COLO829 (cell line): Measurements from ENCODE around the gene C18orf32.
"Not testable (repeated sequence)": the region's sequence is repeated elsewhere in the genome, so short reads cannot be mapped to it uniquely, and the experiment has no call there.

Experiments used
- DNase-seq: peaks from one replicate; pipeline ENCODE4 v3.0.0; 2012; ENCODE audit warnings: low spot score

Gene C18orf32

GRCh38 chr18:49467599-49467998, 19.4 kb downstream of the C18orf32 start:
- DNase-seq, result no peak

GRCh38 chr18:49467019-49467563, 19.9 kb downstream of the C18orf32 start:
- DNase-seq, result no peak

- DNase-seq, result no peak
Measured at GRCh38 chr18:49464718-49465598, 22.1 kb downstream of the C18orf32 start.

GRCh38 chr18:49461602-49461977, 25.4 kb downstream of the C18orf32 start:
- DNase-seq, result no peak

- no peak for DNase-seq
Measured at GRCh38 chr18:49460976-49461601, 25.9 kb downstream of the C18orf32 start.

- DNase-seq, result no peak
Measured at GRCh38 chr18:49459404-49460171, 27.4 kb downstream of the C18orf32 start.

GRCh38 chr18:49457616-49458015, 29.4 kb downstream of the C18orf32 start:
- DNase-seq, result no peak

GRCh38 chr18:49456794-49457193, 30.2 kb downstream of the C18orf32 start:
- DNase-seq, result no peak

GRCh38 chr18:49452534-49452933, 34.5 kb downstream of the C18orf32 start:
- not testable (repeated sequence) for DNase-seq

GRCh38 chr18:49447810-49448745, 39.0 kb downstream of the C18orf32 start:
- no peak for DNase-seq

GRCh38 chr18:49446481-49446880, 40.6 kb downstream of the C18orf32 start:
- DNase-seq, result no peak

GRCh38 chr18:49444581-49444980, 42.5 kb downstream of the C18orf32 start:
- DNase-seq, result no peak

- no peak for DNase-seq
Measured at GRCh38 chr18:49443837-49444236, 43.2 kb downstream of the C18orf32 start.

GRCh38 chr18:49441338-49441938, 45.6 kb downstream of the C18orf32 start:
- no peak for DNase-seq

- no peak for DNase-seq
Measured at GRCh38 chr18:49435170-49435569, 51.9 kb downstream of the C18orf32 start.

- no peak for DNase-seq
Measured at GRCh38 chr18:49432602-49433001, 54.4 kb downstream of the C18orf32 start.

GRCh38 chr18:49431165-49431962, 55.7 kb downstream of the C18orf32 start:
- no peak for DNase-seq
